Mesendoderm (in vitro differentiated cells): Measurements from ENCODE around the gene PCNA.
"Not testable (repeated sequence)": the region's sequence is repeated elsewhere in the genome, so short reads cannot be mapped to it uniquely, and the experiment has no call there.

Source experiments
- DNase-seq: peaks from one replicate; pipeline ENCODE4 v3.0.0; 2013
- H2AK5ac ChIP-seq: 2 replicates; pipeline ENCODE4 v1.6.1; 2013; ENCODE audit warnings: low read length, inconsistent platforms
- H2BK120ac ChIP-seq: 2 replicates; pipeline ENCODE4 v1.6.1; 2013; ENCODE audit warnings: low read depth, mild to moderate bottlenecking, low read length, moderate library complexity, mixed read lengths
- H2BK15ac ChIP-seq: replicated peaks from 2 replicates; pipeline ENCODE4 v1.6.1; 2013; ENCODE audit warnings: low read depth, mild to moderate bottlenecking, moderate library complexity
- H2BK5ac ChIP-seq: 2 replicates; pipeline ENCODE4 v1.6.1; 2013; ENCODE audit warnings: low read length, inconsistent platforms
- H3K18ac ChIP-seq: 2 replicates; pipeline ENCODE4 v1.6.1; 2013; ENCODE audit warnings: mild to moderate bottlenecking, low read length, mixed read lengths
- H3K23ac ChIP-seq: one replicate; pipeline ENCODE4 v1.6.1; 2013; ENCODE audit warnings: low read length
- H3K27ac ChIP-seq: 2 replicates; pipeline ENCODE4 v1.5.1; 2013; ENCODE audit warnings: low read depth, mild to moderate bottlenecking, inconsistent platforms, low read length, moderate library complexity
- H3K27me3 ChIP-seq: 2 replicates; pipeline ENCODE4 v1.6.1; 2013; ENCODE audit warnings: low read length, control low read depth, mild to moderate bottlenecking, inconsistent platforms; ENCODE audit not compliant: insufficient read depth, poor library complexity
- H3K36me3 ChIP-seq: 2 replicates; pipeline ENCODE4 v1.6.1; 2013; ENCODE audit warnings: low read length, inconsistent platforms; ENCODE audit not compliant: control insufficient read depth, insufficient read depth
- H3K4ac ChIP-seq: one replicate; pipeline ENCODE4 v1.6.1; 2013; ENCODE audit warnings: low read depth, mild to moderate bottlenecking, low read length, moderate library complexity
- H3K4me1 ChIP-seq: 2 replicates; pipeline ENCODE4 v1.6.1; 2013; ENCODE audit warnings: low read depth, low read length, inconsistent platforms; ENCODE audit not compliant: control insufficient read depth
- H3K4me2 ChIP-seq: 2 replicates; pipeline ENCODE4 v1.6.1; 2013; ENCODE audit warnings: low read length
- H3K4me3 ChIP-seq: 2 replicates; pipeline ENCODE4 v1.5.1; 2013; ENCODE audit warnings: mild to moderate bottlenecking, low read length
- H3K56ac ChIP-seq: one replicate; pipeline ENCODE4 v1.6.1; 2013; ENCODE audit warnings: low read length
- H3K79me1 ChIP-seq: 2 replicates; pipeline ENCODE4 v1.6.1; 2013; ENCODE audit warnings: low read length, inconsistent platforms
- H3K79me2 ChIP-seq: 2 replicates; pipeline ENCODE4 v1.6.1; 2013; ENCODE audit warnings: mild to moderate bottlenecking, low read length; ENCODE audit not compliant: control insufficient read depth, insufficient read depth
- H3K9ac ChIP-seq: 2 replicates; pipeline ENCODE4 v1.6.1; 2013; ENCODE audit warnings: low read length, inconsistent platforms
- H4K5ac ChIP-seq: one replicate; pipeline ENCODE4 v1.6.1; 2013; ENCODE audit warnings: low read length
- H4K8ac ChIP-seq: one replicate; pipeline ENCODE4 v1.6.1; 2013; ENCODE audit warnings: low read depth, mild to moderate bottlenecking, control low read depth, low read length, moderate library complexity
- WGBS: extraction: QIAGEN DNeasy Blood & Tissue Kit; methylation state at CpG from one replicate; pipeline ENCODE4 v1.1.7; 2013; ENCODE audit warnings: low lambda C conversion rate, missing lambda C conversion rate; ENCODE audit not compliant: insufficient coverage; ENCODE audit errors: extremely low coverage; 5-methylcytosine and 5-hydroxymethylcytosine counted together

PCNA gene

GRCh38 chr20:5073660-5074231, 46.0 kb downstream of the PCNA start:
- Histone ChIP-seq H3K27ac (no peak overlapping the region), H4K8ac (no peak overlapping the region), H3K36me3 (no peaks in the 10 kb centered on the region), H3K4ac (no peak overlapping the region), H3K79me1 (no peaks in the 10 kb centered on the region), H3K4me3 (no peak overlapping the region), H3K4me1 (no peaks in the 10 kb centered on the region), H3K18ac (no peak overlapping the region), H3K27me3 (no peaks in the 10 kb centered on the region), H3K4me2 (no peak overlapping the region), H2BK5ac (no peak overlapping the region), H2AK5ac (no peak overlapping the region), H2BK15ac (no peak overlapping the region), H3K79me2 (no peaks in the 10 kb centered on the region), H3K9ac (no peak overlapping the region), H2BK120ac (no peak overlapping the region), H3K23ac (no peak overlapping the region), H4K5ac (no peak overlapping the region), H3K56ac (no peak overlapping the region)
- no CpG with 5 or more reads among the region's 4 CpGs for WGBS
- peak; percentile 40 for DNase-seq

- Histone ChIP-seq H3K27me3 (no peaks in the 10 kb centered on the region), H2BK120ac (no peak overlapping the region), H4K8ac (no peak overlapping the region), H2BK5ac (no peak overlapping the region), H3K79me2 (no peaks in the 10 kb centered on the region), H3K4me3 (no peak overlapping the region), H2BK15ac (no peak overlapping the region), H3K36me3 (no peaks in the 10 kb centered on the region), H3K56ac (no peak overlapping the region), H3K4me1 (no peaks in the 10 kb centered on the region), H3K27ac (no peak overlapping the region), H3K18ac (no peak overlapping the region), H3K4ac (no peak overlapping the region), H3K79me1 (no peaks in the 10 kb centered on the region), H3K4me2 (no peak overlapping the region), H4K5ac (no peak overlapping the region), H3K9ac (no peak overlapping the region), H2AK5ac (no peak overlapping the region), H3K23ac (no peak overlapping the region)
- peak; percentile 21 for DNase-seq
- no CpG with 5 or more reads among the region's 8 CpGs for WGBS
These were observed 46.8 kb downstream of the PCNA start for GRCh38 chr20:5072756-5073659.

- not testable (repeated sequence) for H4K5ac ChIP-seq, H3K4ac ChIP-seq, H3K4me3 ChIP-seq, H3K36me3 ChIP-seq, H2BK15ac ChIP-seq, H3K27ac ChIP-seq, H3K18ac ChIP-seq, H3K56ac ChIP-seq, H2BK120ac ChIP-seq, H3K4me2 ChIP-seq, H3K9ac ChIP-seq, H3K4me1 ChIP-seq, H2AK5ac ChIP-seq, H2BK5ac ChIP-seq, H3K23ac ChIP-seq, H3K79me2 ChIP-seq, H3K79me1 ChIP-seq, H4K8ac ChIP-seq, H3K27me3 ChIP-seq, DNase-seq
- whole genome bisulfite sequencing: no CpG with 5 or more reads among the region's 4 CpGs
These were observed 47.8 kb downstream of the PCNA start for GRCh38 chr20:5071942-5072341.

- no peak for DNase-seq
- no peak overlapping the region for H2AK5ac ChIP-seq
These were observed 49.2 kb downstream of the PCNA start for GRCh38 chr20:5070570-5070969.

GRCh38 chr20:5070081-5070480, 49.7 kb downstream of the PCNA start:
- H3K56ac ChIP-seq: no peak overlapping the region
- H3K27ac ChIP-seq: no peak overlapping the region
- whole genome bisulfite sequencing: no CpG with 5 or more reads among the region's 7 CpGs
- no peak overlapping the region for H4K8ac ChIP-seq
- H2AK5ac ChIP-seq: no peak overlapping the region
- H3K18ac ChIP-seq: no peak overlapping the region
- no peak overlapping the region for H2BK5ac ChIP-seq
- no peak overlapping the region for H4K5ac ChIP-seq
- H3K36me3 ChIP-seq: no peaks in the 10 kb centered on the region
- no peak overlapping the region for H3K4me2 ChIP-seq
- no peaks in the 10 kb centered on the region for H3K79me2 ChIP-seq
- H3K23ac ChIP-seq: no peak overlapping the region
- H3K4ac ChIP-seq: no peak overlapping the region
- H3K79me1 ChIP-seq: no peaks in the 10 kb centered on the region
- H3K4me1 ChIP-seq: no peaks in the 10 kb centered on the region
- H3K27me3 ChIP-seq: no peaks in the 10 kb centered on the region
- H2BK120ac ChIP-seq: no peak overlapping the region
- H3K9ac ChIP-seq: no peak overlapping the region
- H3K4me3 ChIP-seq: no peak overlapping the region
- no peak overlapping the region for H2BK15ac ChIP-seq
- no peak for DNase-seq

More at GRCh38 chr20:5070570-5070969, 49.2 kb downstream of the PCNA start:
- H3K27ac ChIP-seq: no peak overlapping the region
- H3K79me1 ChIP-seq: no peaks in the 10 kb centered on the region
- H3K4me2 ChIP-seq: no peak overlapping the region
- no peak overlapping the region for H4K8ac ChIP-seq
- H3K79me2 ChIP-seq: no peaks in the 10 kb centered on the region
- no peak overlapping the region for H3K9ac ChIP-seq
- H2BK120ac ChIP-seq: no peak overlapping the region
- no peak overlapping the region for H3K4me3 ChIP-seq
- H4K5ac ChIP-seq: no peak overlapping the region
- no peaks in the 10 kb centered on the region for H3K27me3 ChIP-seq
- no peak overlapping the region for H2BK15ac ChIP-seq
- no CpG with 5 or more reads among the region's 4 CpGs for WGBS
- H3K4me1 ChIP-seq: no peaks in the 10 kb centered on the region
- H3K4ac ChIP-seq: no peak overlapping the region
- no peak overlapping the region for H2BK5ac ChIP-seq
- no peak overlapping the region for H3K18ac ChIP-seq
- no peak overlapping the region for H3K23ac ChIP-seq
- H3K36me3 ChIP-seq: no peaks in the 10 kb centered on the region
- no peak overlapping the region for H3K56ac ChIP-seq
